Measurements from ENCODE around the gene CBFB. TPM values are rescaled to one million over a fixed set of nuclear protein-coding genes. Genes with fewer than 3 reads are reported as not detected.
A peak's percentile ranks its signal among the peaks of the same experiment; 100 is the strongest.

The CBFB gene
- total and polyA plus RNA-seq, 5 donors from 2014 or later, result 60.9 to 108 (median 83.6) TPM

DNA sequence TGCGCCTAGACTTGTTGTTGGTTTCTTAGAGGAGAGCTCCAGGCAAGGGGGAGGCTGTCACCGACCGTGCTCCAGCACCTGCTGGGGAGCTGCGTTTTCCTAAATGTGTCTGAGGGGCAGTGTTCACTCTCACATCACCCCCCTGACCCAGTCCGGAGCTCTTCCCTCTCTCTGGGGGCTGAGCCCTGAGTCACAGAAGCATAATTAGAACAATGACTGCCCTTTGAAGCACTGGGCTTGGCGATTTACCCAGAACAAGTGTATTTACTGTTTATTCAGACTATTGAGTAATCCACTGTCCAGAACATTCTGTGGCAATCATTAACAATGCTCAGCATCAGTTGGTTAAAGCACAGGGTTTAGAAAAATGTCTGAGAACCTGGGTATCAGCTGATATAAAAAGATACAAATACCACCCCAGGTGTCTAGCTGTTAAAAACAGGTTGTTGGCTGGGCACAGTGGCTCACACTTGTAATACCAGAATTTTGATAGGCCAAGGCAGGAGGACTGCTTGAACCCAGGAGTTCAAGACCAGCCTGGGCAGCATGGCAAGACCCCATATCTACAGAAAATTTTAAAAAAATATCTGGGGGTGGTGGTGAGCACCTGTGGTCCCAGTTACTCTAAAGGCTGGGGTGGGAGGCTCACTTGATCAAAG, 32.5 kb upstream of the CBFB start:
- H3K4me3 Mint-ChIP-seq, result no peak overlapping the region

DNA sequence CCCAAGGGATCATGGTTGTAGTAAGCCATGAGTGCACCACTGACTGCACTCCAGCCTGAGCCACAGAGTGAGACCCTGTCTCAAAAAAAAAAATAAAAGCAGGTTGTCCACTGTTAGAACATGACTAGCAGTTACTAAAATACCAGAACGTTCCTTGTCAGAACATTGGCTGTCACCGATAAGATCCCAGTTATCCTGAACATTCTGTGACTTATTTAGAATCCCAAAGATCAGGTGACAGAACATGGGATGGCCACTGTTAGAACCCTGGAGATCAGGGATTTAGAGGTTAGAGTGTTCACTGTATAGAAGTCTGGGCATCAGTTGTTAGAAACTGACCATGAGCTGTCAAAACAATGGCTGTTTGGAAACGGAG, 32.0 kb upstream of the CBFB start:
- H3K4me1 ChIP-seq (ENCODE audit: control insufficient read depth, insufficient read depth, low read length, poor library complexity, severe bottlenecking), result peaks cover 14% of the 10 kb centered on the region
- H3K9me3 ChIP-seq (ENCODE audit: control insufficient read depth in 2 of 2, low read length in 2 of 2), result no peaks in the 10 kb centered on the region
- DNase-seq (no peak), ATAC-seq (ENCODE audit: low read depth in 2 of 2) (no peak)
- no peaks in the 10 kb centered on the region for H3K36me3 ChIP-seq (ENCODE audit: control insufficient read depth, insufficient read depth, low read length)
- no peaks in the 10 kb centered on the region for H3K27me3 ChIP-seq (ENCODE audit: control insufficient read depth, insufficient read depth, low read length)
- H3K27ac ChIP-seq (ENCODE audit: insufficient read depth, low read length, poor library complexity, severe bottlenecking), result no peak overlapping the region
- Mint-ChIP-seq H3K9me3 (no peaks in the 10 kb centered on the region), H3K4me1 (peaks cover 0 to 20% (median 13%) of the 10 kb centered on the region in 4 donors), H3K36me3 (no peaks in the 10 kb centered on the region), H3K27ac (no peak overlapping the region), H3K27me3 (no peaks in the 10 kb centered on the region), H3K4me3 (peak overlapping the region in 2 of 4 donors; percentile 6 to 47)
- H3K4me3 ChIP-seq (ENCODE audit: low read depth, low read length), result no peak overlapping the region

More for the DNA sequence above, 32.5 kb upstream of the CBFB start:
- Histone ChIP-seq H3K4me1 (ENCODE audit: control insufficient read depth, insufficient read depth, low read length, poor library complexity, severe bottlenecking) (peaks cover 9% of the 10 kb centered on the region), H3K36me3 (ENCODE audit: control insufficient read depth, insufficient read depth, low read length) (no peaks in the 10 kb centered on the region), H3K27me3 (ENCODE audit: control insufficient read depth, insufficient read depth, low read length) (no peaks in the 10 kb centered on the region), H3K27ac (ENCODE audit: insufficient read depth, low read length, poor library complexity, severe bottlenecking) (no peak overlapping the region), H3K9me3 (ENCODE audit: control insufficient read depth in 2 of 2, low read length in 2 of 2) (no peaks in the 10 kb centered on the region), H3K4me3 (ENCODE audit: low read depth, low read length) (no peak overlapping the region)
- Mint-ChIP-seq H3K4me1 (peaks cover 0 to 15% (median 9%) of the 10 kb centered on the region in 4 donors), H3K9me3 (no peaks in the 10 kb centered on the region), H3K27me3 (no peaks in the 10 kb centered on the region), H3K27ac (no peak overlapping the region), H3K36me3 (no peaks in the 10 kb centered on the region)
- DNase-seq, result no peak
- no peak for ATAC-seq (ENCODE audit: low read depth in 2 of 2)

DNA sequence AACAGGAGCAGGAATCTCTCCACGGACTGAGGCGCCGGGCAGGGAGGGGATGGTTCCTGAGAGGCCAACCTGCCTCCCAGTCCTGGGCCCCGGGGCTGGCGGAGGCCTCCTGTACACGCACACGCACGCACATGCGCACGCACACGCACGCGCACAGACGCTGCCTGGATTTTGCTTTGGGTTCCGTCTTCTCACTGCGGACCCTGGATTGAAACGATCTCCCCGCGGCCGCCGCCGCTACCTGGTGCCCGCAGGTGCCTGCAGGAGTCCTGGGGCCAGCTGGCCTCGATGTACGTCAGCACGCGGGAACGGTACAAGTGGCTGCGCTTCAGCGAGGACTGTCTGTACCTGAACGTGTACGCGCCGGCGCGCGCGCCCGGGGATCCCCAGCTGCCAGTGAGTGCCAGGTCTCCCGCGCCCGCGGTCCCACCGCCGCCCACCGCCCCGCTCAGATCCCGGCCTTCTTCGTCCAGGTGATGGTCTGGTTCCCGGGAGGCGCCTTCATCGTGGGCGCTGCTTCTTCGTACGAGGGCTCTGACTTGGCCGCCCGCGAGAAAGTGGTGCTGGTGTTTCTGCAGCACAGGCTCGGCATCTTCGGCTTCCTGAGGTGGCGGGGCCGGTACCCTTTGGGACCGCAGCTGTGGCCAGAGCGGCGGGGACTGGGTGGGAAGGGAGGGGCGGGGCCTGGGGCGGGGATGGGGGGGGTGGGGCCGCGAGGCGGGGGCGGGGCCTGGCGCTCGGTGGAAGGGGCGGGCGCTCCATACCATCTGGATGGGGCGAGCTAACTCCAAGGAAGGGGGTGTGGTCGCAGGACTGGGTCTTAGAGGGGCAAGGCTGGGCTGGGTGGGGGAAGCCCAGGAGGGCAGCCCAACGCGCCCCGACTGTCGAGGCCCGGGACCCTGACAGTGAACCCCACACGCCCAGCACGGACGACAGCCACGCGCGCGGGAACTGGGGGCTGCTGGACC, 28.3 kb upstream of the CBFB start:
- H3K4me1 Mint-ChIP-seq, result peaks cover 0 to 25% (median 14%) of the 10 kb centered on the region in 4 donors

DNA sequence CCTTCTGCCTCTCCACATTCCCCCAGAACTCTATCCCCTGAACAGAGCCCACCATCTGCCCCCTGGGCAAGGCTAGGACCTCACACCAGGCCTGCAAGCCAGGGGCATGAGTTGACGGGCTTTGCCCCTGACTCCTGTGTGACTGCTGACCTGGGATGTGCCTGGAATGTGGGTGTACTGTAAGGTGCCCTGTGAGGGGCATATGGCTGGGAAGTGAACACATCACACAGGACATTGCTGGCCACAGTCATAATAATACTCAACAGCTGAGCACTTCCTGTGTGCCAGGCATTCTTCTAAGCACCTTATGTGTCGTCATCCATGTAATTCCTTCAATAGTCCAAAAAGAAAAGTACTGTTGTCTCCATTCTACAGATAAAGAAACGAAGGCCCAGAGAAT, 27.2 kb upstream of the CBFB start:
- Mint-ChIP-seq H3K4me1 (peaks cover 0 to 25% (median 14%) of the 10 kb centered on the region in 4 donors), H3K27ac (peak overlapping the region in 1 of 3 donors; percentile 56), H3K27me3 (no peaks in the 10 kb centered on the region), H3K4me3 (peak overlapping the region; percentile 62 to 78 (median 66)), H3K36me3 (no peaks in the 10 kb centered on the region), H3K9me3 (no peaks in the 10 kb centered on the region)
- H3K36me3 ChIP-seq (ENCODE audit: control insufficient read depth, insufficient read depth, low read length), result no peaks in the 10 kb centered on the region
- H3K4me1 ChIP-seq (ENCODE audit: control insufficient read depth, insufficient read depth, low read length, poor library complexity, severe bottlenecking), result peaks cover 16% of the 10 kb centered on the region
- H3K27ac ChIP-seq (ENCODE audit: insufficient read depth, low read length, poor library complexity, severe bottlenecking), result no peak overlapping the region
- no peak for ATAC-seq (ENCODE audit: low read depth in 2 of 2)
- no peak for DNase-seq
- peak overlapping the region; percentile 19 for H3K4me3 ChIP-seq (ENCODE audit: low read depth, low read length)
- H3K9me3 ChIP-seq (ENCODE audit: control insufficient read depth in 2 of 2, low read length in 2 of 2), result no peaks in the 10 kb centered on the region
- H3K27me3 ChIP-seq (ENCODE audit: control insufficient read depth, insufficient read depth, low read length), result no peaks in the 10 kb centered on the region

More for the DNA sequence above, 28.3 kb upstream of the CBFB start:
- Histone ChIP-seq H3K4me1 (ENCODE audit: control insufficient read depth, insufficient read depth, low read length, poor library complexity, severe bottlenecking) (peaks cover 16% of the 10 kb centered on the region), H3K27ac (ENCODE audit: insufficient read depth, low read length, poor library complexity, severe bottlenecking) (no peak overlapping the region), H3K9me3 (ENCODE audit: control insufficient read depth in 2 of 2, low read length in 2 of 2) (no peaks in the 10 kb centered on the region), H3K4me3 (ENCODE audit: low read depth, low read length) (peak overlapping the region; percentile 41), H3K27me3 (ENCODE audit: control insufficient read depth, insufficient read depth, low read length) (no peaks in the 10 kb centered on the region), H3K36me3 (ENCODE audit: control insufficient read depth, insufficient read depth, low read length) (no peaks in the 10 kb centered on the region)
- ATAC-seq (ENCODE audit: low read depth in 2 of 2), result peak; percentile 61 to 66
- H3K27me3 Mint-ChIP-seq, result no peaks in the 10 kb centered on the region
- H3K9me3 Mint-ChIP-seq, result no peaks in the 10 kb centered on the region
- peak overlapping the region; percentile 68 to 89 (median 86) for H3K4me3 Mint-ChIP-seq
- DNase-seq, result peak; percentile 42 to 76 (median 52)
- H3K27ac Mint-ChIP-seq, result peak overlapping the region; percentile 64 to 90 (median 87)
- H3K36me3 Mint-ChIP-seq, result no peaks in the 10 kb centered on the region

DNA sequence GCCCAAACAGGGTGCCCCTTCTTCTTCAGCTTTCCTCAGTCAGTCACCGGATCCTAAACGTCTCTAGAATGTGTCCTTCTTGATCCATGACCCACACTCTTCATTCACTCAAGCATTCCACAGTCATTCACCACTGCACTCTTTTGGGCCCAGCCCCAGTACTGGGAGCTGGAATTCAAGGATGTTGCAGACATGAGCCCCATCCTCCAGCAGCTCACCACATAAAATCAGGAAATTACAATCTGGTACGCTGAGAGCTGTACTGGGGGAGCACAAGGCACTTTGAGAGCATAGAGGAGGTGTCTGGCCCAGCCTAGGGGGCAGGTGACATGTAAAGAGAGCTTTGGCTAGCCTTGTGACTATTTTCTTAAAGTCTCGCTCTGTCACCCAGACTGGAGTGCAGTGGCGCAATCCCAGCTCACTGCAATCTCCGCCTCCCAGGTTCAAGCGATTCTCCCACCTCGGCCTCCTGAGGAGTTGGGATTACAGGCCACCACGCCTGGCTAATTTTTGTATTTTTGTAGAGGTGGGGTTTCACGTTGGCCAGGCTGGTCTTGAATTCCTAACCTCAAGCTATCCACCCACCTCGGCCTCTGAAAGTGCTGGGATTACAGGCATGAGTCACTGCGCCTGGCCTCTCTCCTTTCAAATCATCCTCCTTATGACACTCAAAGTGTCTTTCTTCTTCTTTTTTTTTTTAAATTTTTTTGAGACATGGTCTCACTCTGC, 21.9 kb upstream of the CBFB start:
- Histone ChIP-seq H3K36me3 (ENCODE audit: control insufficient read depth, insufficient read depth, low read length) (no peaks in the 10 kb centered on the region), H3K4me3 (ENCODE audit: low read depth, low read length) (no peak overlapping the region), H3K27ac (ENCODE audit: insufficient read depth, low read length, poor library complexity, severe bottlenecking) (no peak overlapping the region), H3K27me3 (ENCODE audit: control insufficient read depth, insufficient read depth, low read length) (no peaks in the 10 kb centered on the region), H3K9me3 (ENCODE audit: control insufficient read depth in 2 of 2, low read length in 2 of 2) (no peaks in the 10 kb centered on the region), H3K4me1 (ENCODE audit: control insufficient read depth, insufficient read depth, low read length, poor library complexity, severe bottlenecking) (peaks cover under 1% of the 10 kb centered on the region)
- Mint-ChIP-seq H3K9me3 (no peaks in the 10 kb centered on the region), H3K27me3 (no peaks in the 10 kb centered on the region), H3K27ac (no peak overlapping the region), H3K4me1 (peaks cover 0 to 8% (median 4%) of the 10 kb centered on the region in 4 donors), H3K4me3 (no peak overlapping the region), H3K36me3 (no peaks in the 10 kb centered on the region)
- DNase-seq, result no peak
- ATAC-seq (ENCODE audit: low read depth in 2 of 2), result no peak

DNA sequence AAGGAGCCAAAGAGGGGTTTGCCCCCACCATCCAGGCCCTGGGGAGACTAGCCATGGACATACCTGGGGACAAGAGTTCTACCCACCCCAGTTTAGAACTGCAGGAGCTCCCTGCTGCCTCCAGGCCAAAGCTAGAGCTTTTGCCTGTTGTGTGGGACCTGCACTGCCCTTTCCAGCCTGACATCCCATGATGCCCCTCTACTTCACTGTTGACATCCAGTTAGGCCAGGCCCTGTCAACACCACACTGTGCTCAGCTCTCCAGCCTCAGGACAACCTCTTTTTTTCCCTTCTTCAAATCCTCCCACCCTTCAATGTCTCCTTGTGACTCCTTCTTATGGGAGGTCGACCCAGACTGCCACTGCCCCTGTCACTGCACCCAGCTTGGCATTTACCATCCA, 19.8 kb upstream of the CBFB start:
- no peak for ATAC-seq (ENCODE audit: low read depth in 2 of 2)
- no peaks in the 10 kb centered on the region for H3K36me3 Mint-ChIP-seq
- H3K4me1 Mint-ChIP-seq, result peaks cover 0 to 12% (median 4%) of the 10 kb centered on the region in 4 donors
- Histone ChIP-seq H3K4me3 (ENCODE audit: low read depth, low read length) (no peak overlapping the region), H3K36me3 (ENCODE audit: control insufficient read depth, insufficient read depth, low read length) (no peaks in the 10 kb centered on the region), H3K27ac (ENCODE audit: insufficient read depth, low read length, poor library complexity, severe bottlenecking) (no peak overlapping the region), H3K27me3 (ENCODE audit: control insufficient read depth, insufficient read depth, low read length) (no peaks in the 10 kb centered on the region), H3K4me1 (ENCODE audit: control insufficient read depth, insufficient read depth, low read length, poor library complexity, severe bottlenecking) (peaks cover 10% of the 10 kb centered on the region), H3K9me3 (ENCODE audit: control insufficient read depth in 2 of 2, low read length in 2 of 2) (no peaks in the 10 kb centered on the region)
- no peaks in the 10 kb centered on the region for H3K9me3 Mint-ChIP-seq
- H3K4me3 Mint-ChIP-seq, result no peak overlapping the region
- H3K27me3 Mint-ChIP-seq, result no peaks in the 10 kb centered on the region
- DNase-seq, result no peak
- peak overlapping the region in 2 of 3 donors; percentile 20 to 36 for H3K27ac Mint-ChIP-seq

DNA sequence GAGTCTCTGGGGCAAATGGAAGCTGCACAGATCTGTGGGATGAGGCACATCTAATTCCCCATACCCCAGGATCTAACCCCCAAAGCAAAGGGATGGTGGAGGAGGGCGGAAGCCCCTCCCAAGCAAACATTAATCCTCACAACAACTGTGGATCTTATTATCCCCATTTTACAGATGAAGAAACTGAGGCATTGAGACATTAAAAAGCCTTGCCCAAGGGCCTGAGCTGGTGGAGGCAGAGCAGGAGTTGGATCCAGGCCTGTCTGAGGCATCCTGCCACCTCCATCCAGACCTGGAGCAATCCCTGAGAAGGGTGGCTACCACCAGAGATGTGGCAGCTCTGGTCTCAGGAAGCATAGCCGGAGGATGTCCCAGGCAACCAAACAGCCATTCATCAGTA, 17.7 kb upstream of the CBFB start:
- no peak overlapping the region for H3K4me3 Mint-ChIP-seq

More for the DNA sequence above, 17.7 kb upstream of the CBFB start:
- Histone ChIP-seq H3K9me3 (ENCODE audit: control insufficient read depth in 2 of 2, low read length in 2 of 2) (no peaks in the 10 kb centered on the region), H3K4me1 (ENCODE audit: control insufficient read depth, insufficient read depth, low read length, poor library complexity, severe bottlenecking) (peaks cover 20% of the 10 kb centered on the region), H3K27ac (ENCODE audit: insufficient read depth, low read length, poor library complexity, severe bottlenecking) (no peak overlapping the region), H3K4me3 (ENCODE audit: low read depth, low read length) (no peak overlapping the region), H3K36me3 (ENCODE audit: control insufficient read depth, insufficient read depth, low read length) (no peaks in the 10 kb centered on the region), H3K27me3 (ENCODE audit: control insufficient read depth, insufficient read depth, low read length) (no peaks in the 10 kb centered on the region)
- Mint-ChIP-seq H3K27ac (no peak overlapping the region), H3K9me3 (no peaks in the 10 kb centered on the region), H3K4me1 (peaks cover 0 to 12% (median 7%) of the 10 kb centered on the region in 4 donors), H3K36me3 (no peaks in the 10 kb centered on the region), H3K27me3 (no peaks in the 10 kb centered on the region)
- DNase-seq (no peak), ATAC-seq (ENCODE audit: low read depth in 2 of 2) (no peak)

All from CD4-positive, CD25-positive, alpha-beta regulatory T cell (primary cell).